HepG2 (cell line): Measurements from ENCODE around the gene CCDC150. TPM values are rescaled to one million over a fixed set of nuclear protein-coding genes. Genes with fewer than 3 reads are reported as not detected.
A peak's percentile ranks its signal among the peaks of the same experiment; 100 is the strongest.

ENCODE experiments used
- ARID2 ChIP-seq: sonication (generic); formaldehyde crosslinking; IDR thresholded peaks from 2 replicates; pipeline ENCODE4 v1.8.1; 2022; ENCODE audit warnings: mild to moderate bottlenecking, missing genetic modification reagents, borderline replicate concordance
- ARNTL ChIP-seq: sonication (generic); formaldehyde crosslinking; IDR thresholded peaks from 2 replicates; pipeline ENCODE4 v1.4.0; 2020; ENCODE audit warnings: mild to moderate bottlenecking, missing genetic modification reagents
- CREM ChIP-seq, 2 experiments: sonication (generic) in 1 of 2; formaldehyde crosslinking in 1 of 2; IDR thresholded peaks; 2 replicates each; pipeline versions ENCODE4 v1.4.0 to v1.6.1; 2016 to 2020; ENCODE audit warnings: antibody characterized with exemption in 1 of 2, mild to moderate bottlenecking in 1 of 2, missing genetic modification reagents in 1 of 2
- ESRRA ChIP-seq: sonication (generic); formaldehyde crosslinking; IDR thresholded peaks from 2 replicates; pipeline ENCODE4 v1.5.1; 2020; ENCODE audit warnings: mild to moderate bottlenecking, low read depth, missing genetic modification reagents
- FOXA1 ChIP-seq, 2 experiments: fragments of 450-650 bp in 1 of 2; sonication (generic) in 1 of 2; formaldehyde crosslinking in 1 of 2; IDR thresholded peaks; 2 replicates each; pipeline versions ENCODE4 v1.4.0 to v1.6.1; 2016 to 2020; ENCODE audit warnings: missing genetic modification reagents in 1 of 2
- GMEB1 ChIP-seq: sonication (generic); formaldehyde crosslinking; IDR thresholded peaks from 2 replicates; pipeline ENCODE4 v1.5.1; 2020; ENCODE audit warnings: missing genetic modification reagents, mild to moderate bottlenecking, borderline replicate concordance
- HDAC1 ChIP-seq: sonication (generic); formaldehyde crosslinking; IDR thresholded peaks from 2 replicates; pipeline ENCODE4 v1.5.1; 2020; ENCODE audit warnings: mild to moderate bottlenecking, missing genetic modification reagents
- HIVEP1 ChIP-seq: sonication (generic); formaldehyde crosslinking; IDR thresholded peaks from 2 replicates; pipeline ENCODE4 v1.4.0; 2020; ENCODE audit warnings: mild to moderate bottlenecking, missing genetic modification reagents
- HMGA1 ChIP-seq: sonication (generic); formaldehyde crosslinking; conservative IDR thresholded peaks from 2 replicates; pipeline ENCODE4 v1.4.0; 2020; ENCODE audit warnings: missing genetic modification reagents
- JUND ChIP-seq: sonication (generic); formaldehyde crosslinking; IDR thresholded peaks from 2 replicates; pipeline ENCODE4 v1.8.0; 2022; ENCODE audit warnings: mild to moderate bottlenecking, missing genetic modification reagents
- LCORL ChIP-seq, 2 experiments: fragments of 450-650 bp in 1 of 2; sonication (generic) in 1 of 2; formaldehyde crosslinking in 1 of 2; IDR thresholded peaks; 2 replicates each; pipeline versions ENCODE4 v1.5.0 to v1.6.1; 2017 to 2020; ENCODE audit warnings: antibody characterized with exemption in 1 of 2, missing genetic modification reagents in 1 of 2
- MLLT10 ChIP-seq: sonication (generic); formaldehyde crosslinking; IDR thresholded peaks from 2 replicates; pipeline ENCODE4 v1.4.0; 2020; ENCODE audit warnings: missing genetic modification reagents
- NR2F2 ChIP-seq: IDR thresholded peaks from 2 replicates; pipeline ENCODE4 v1.6.1; 2012; ENCODE audit warnings: low read depth, inconsistent platforms, borderline replicate concordance
- RCOR2 ChIP-seq: IDR thresholded peaks from 2 replicates; pipeline ENCODE4 v1.6.1; 2016; ENCODE audit warnings: missing biosample characterization, missing genetic modification reagents
- SP4 ChIP-seq: sonication (generic); formaldehyde crosslinking; IDR thresholded peaks from 2 replicates; pipeline ENCODE4 v1.8.1; 2023; ENCODE audit warnings: mild to moderate bottlenecking, missing genetic modification reagents
- SRSF4 ChIP-seq: fragments of 200-400 bp; formaldehyde crosslinking; IDR thresholded peaks from one replicate; pipeline ENCODE4 v1.6.1; 2018; ENCODE audit warnings: mild to moderate bottlenecking, low read depth, low read length, moderate library complexity; ENCODE audit not compliant: poor library complexity, severe bottlenecking
- SRSF9 ChIP-seq: fragments of 200-400 bp; formaldehyde crosslinking; IDR thresholded peaks from 2 replicates; pipeline ENCODE4 v1.6.1; 2018; ENCODE audit warnings: borderline replicate concordance, mild to moderate bottlenecking, low read depth, low read length; ENCODE audit not compliant: insufficient read depth, poor library complexity, severe bottlenecking
- TEAD2 ChIP-seq: sonication (generic); formaldehyde crosslinking; IDR thresholded peaks from 2 replicates; pipeline ENCODE4 v1.9.0; 2021; ENCODE audit warnings: missing genetic modification reagents
- TGIF2 ChIP-seq: IDR thresholded peaks from 2 replicates; pipeline ENCODE4 v1.6.1; 2016; ENCODE audit warnings: control low read depth, missing compliant biosample characterization
- TMF1 ChIP-seq: sonication (generic); formaldehyde crosslinking; IDR thresholded peaks from 2 replicates; pipeline ENCODE4 v1.8.1; 2022; ENCODE audit warnings: low read depth, missing genetic modification reagents
- ZFP36 ChIP-seq: fragments of 150-350 bp; IDR thresholded peaks from 2 replicates; pipeline ENCODE4 v1.6.1; 2018; ENCODE audit warnings: borderline replicate concordance, low read length, low read depth; ENCODE audit not compliant: partially characterized antibody
- ZKSCAN8 ChIP-seq: IDR thresholded peaks from 2 replicates; pipeline ENCODE4 v1.6.1; 2016; ENCODE audit warnings: borderline replicate concordance, missing genetic modification reagents, missing compliant biosample characterization
- ZNF430 ChIP-seq: sonication (generic); formaldehyde crosslinking; IDR thresholded peaks from 2 replicates; pipeline ENCODE4 v1.9.0; 2021; ENCODE audit warnings: mild to moderate bottlenecking, missing genetic modification reagents
- ZNF615 ChIP-seq: sonication (generic); formaldehyde crosslinking; IDR thresholded peaks from 2 replicates; pipeline ENCODE4 v1.5.0; 2020; ENCODE audit warnings: mild to moderate bottlenecking, missing genetic modification reagents, borderline replicate concordance
- ZNF788 ChIP-seq: sonication (generic); formaldehyde crosslinking; IDR thresholded peaks from 2 replicates; pipeline ENCODE4 v1.5.0; 2020; ENCODE audit warnings: mild to moderate bottlenecking, missing genetic modification reagents, borderline replicate concordance
- ZNF792 ChIP-seq: IDR thresholded peaks from 2 replicates; pipeline ENCODE4 v1.6.1; 2016
- ZNF850 ChIP-seq: sonication (generic); formaldehyde crosslinking; conservative IDR thresholded peaks from 2 replicates; pipeline ENCODE4 v1.9.0; 2021; ENCODE audit warnings: mild to moderate bottlenecking, missing genetic modification reagents
- ZSCAN31 ChIP-seq: sonication (generic); formaldehyde crosslinking; IDR thresholded peaks from 2 replicates; pipeline ENCODE4 v1.5.0; 2020; ENCODE audit warnings: low read depth, mild to moderate bottlenecking, missing genetic modification reagents
- polyA plus RNA-seq, 8 experiments: library from polyadenylated mRNA; depleted of rRNA in 3 of 8; stranded (reverse) in 7 of 8; unstranded in 1 of 8; fragments of >200 nt; fragmentation: Illumina TruSeq in 4 of 8; extraction: Trizol in 4 of 8; gene quantifications; 2 replicates each; pipeline versions ENCODE4 v1.2.1 to v1.2.3, GENCODE V29; 2011 to 2016; ENCODE audit warnings: low read depth in 4 of 8, missing spikeins in 1 of 8, mixed read lengths in 1 of 8; ENCODE audit not compliant: insufficient read depth in 1 of 8
- total RNA-seq, 5 experiments: library from RNA; depleted of rRNA; stranded (reverse); fragments of >200 nt; fragmentation: Illumina TruSeq; extraction: Trizol; gene quantifications; 2 replicates each; pipeline ENCODE4 v1.2.3, GENCODE V29; 2016; ENCODE audit warnings: low read depth in 1 of 5
- TF ChIP-seq, protein P1 (sequence below): sonication (generic); formaldehyde crosslinking; IDR thresholded peaks from 2 replicates; pipeline ENCODE4 v1.8.0; 2022; ENCODE audit warnings: missing genetic modification reagents, low read depth, mild to moderate bottlenecking, borderline replicate concordance

Gene CCDC150
- total and polyA plus RNA-seq, 2 of the 13 experiments (the other 11 are each of a cell fraction or from before 2014, with no cell fraction given) = 14.9 to 32.6 TPM

DNA sequence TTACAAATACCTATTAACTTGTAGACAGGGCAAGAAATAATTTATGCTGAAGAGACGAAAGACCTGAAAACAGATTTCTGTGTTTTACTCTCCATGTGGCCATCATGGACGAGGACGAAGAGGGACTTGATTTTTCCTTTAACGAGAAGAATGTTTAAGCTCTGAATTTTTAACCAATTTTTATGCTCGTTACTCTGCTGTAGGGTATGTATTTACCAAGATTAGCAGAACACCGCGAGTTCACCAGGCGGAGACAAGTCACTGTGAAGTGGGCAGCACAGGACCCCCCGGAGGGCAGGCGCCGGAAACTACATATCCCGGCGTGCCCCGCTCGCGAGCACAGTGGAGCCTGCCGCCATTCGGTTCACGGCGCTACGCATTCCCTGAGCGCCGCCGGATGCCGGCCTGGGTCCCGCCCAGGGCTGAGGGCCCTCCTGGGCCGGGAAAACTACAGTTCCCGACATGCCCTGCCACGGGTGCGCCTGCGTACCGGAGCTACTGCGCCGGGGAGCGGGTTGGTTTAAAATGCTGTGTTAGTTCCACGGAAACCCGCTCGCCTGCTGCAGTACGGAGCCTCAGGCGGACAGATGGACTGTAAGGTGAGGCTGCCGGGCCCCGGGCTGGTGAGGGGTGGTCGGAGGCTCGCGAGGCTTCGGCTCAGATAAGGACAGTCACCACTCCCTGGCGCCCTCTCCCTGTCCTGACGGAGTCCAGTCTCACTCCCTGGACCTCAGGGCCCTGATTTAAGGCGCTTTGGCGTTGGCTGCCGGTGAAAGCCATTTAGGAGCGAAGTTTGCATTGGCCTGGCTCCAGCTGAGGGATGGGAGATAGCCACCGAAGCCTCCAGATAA, at the start of gene CCDC150 (continued):
- peak; percentile 44; the same call in 1 of the 2 replicates for TF ChIP-seq ZNF430 (CRISPR knock-in tag)
- peak; percentile 86 for TF ChIP-seq ZNF788 (CRISPR knock-in tag)
- TF ChIP-seq ARID2 (CRISPR knock-in tag) = peak; percentile 91
- TF ChIP-seq ZFP36 = no peak
- TF ChIP-seq, protein P1, sequence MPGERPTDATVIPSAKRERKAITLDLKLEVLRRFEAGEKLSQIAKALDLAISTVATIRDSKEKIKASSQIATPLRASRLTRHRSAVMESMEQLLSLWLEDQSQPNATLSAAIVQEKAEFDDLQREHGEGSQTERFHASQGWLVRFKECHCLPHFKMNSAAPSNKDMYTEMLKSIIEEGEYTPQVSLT (CRISPR knock-in tag) = 0 out of 2 replicates have a peak, but pooled peaks have one; percentile 46
- peak; percentile 98 for TF ChIP-seq GMEB1 (CRISPR knock-in tag)
- TF ChIP-seq NR2F2 = no peak
- TF ChIP-seq ZKSCAN8 (CRISPR knock-in tag) = peak; percentile 81; the same call in 1 of the 2 replicates
- TF ChIP-seq SRSF4 = no peak
- no peak for TF ChIP-seq ZNF615
- peak; percentile 82 for TF ChIP-seq ZNF792 (CRISPR knock-in tag)
- no peak for TF ChIP-seq FOXA1 (IDR thresholded peaks at IDR 0.05)
- TF ChIP-seq FOXA1 (CRISPR knock-in tag; IDR thresholded peaks at IDR 0.05) = no peak; the same call in 1 of the 2 replicates
- no peak for TF ChIP-seq LCORL (IDR thresholded peaks at IDR 0.05)
- no peak; the same call in 1 of the 2 replicates for TF ChIP-seq LCORL (CRISPR knock-in tag; IDR thresholded peaks at IDR 0.05)
- peak; percentile 50; the same call in 1 of the 2 replicates for TF ChIP-seq ARNTL
- peak; percentile 100 for TF ChIP-seq HDAC1 (CRISPR knock-in tag)
- TF ChIP-seq ZSCAN31 (CRISPR knock-in tag) = peak; percentile 90
- TF ChIP-seq ZNF850 = no peak
- TF ChIP-seq ESRRA (CRISPR knock-in tag) = peak; percentile 62
- TF ChIP-seq JUND (CRISPR knock-in tag) = no peak
- peak; percentile 65 for TF ChIP-seq HIVEP1
- peak; percentile 87 for TF ChIP-seq TGIF2 (CRISPR knock-in tag)
- no peak for TF ChIP-seq TEAD2 (CRISPR knock-in tag)
- TF ChIP-seq SP4 (CRISPR knock-in tag) = peak; percentile 67
- no peak for TF ChIP-seq HMGA1 (CRISPR knock-in tag)
- TF ChIP-seq RCOR2 (CRISPR knock-in tag) = no peak; the same call in 1 of the 2 replicates
- no peak for TF ChIP-seq SRSF9
- no peak; the same call in 1 of the 2 replicates for TF ChIP-seq TMF1 (CRISPR knock-in tag)
- peak; percentile 98 for TF ChIP-seq CREM (IDR thresholded peaks at IDR 0.05)
- peak; percentile 67; the same call in 1 of the 2 replicates for TF ChIP-seq CREM (CRISPR knock-in tag; IDR thresholded peaks at IDR 0.05)
- TF ChIP-seq MLLT10 (CRISPR knock-in tag) = no peak
